ENCODE data around the gene ADCY9.

Gene ADCY9

DNA sequence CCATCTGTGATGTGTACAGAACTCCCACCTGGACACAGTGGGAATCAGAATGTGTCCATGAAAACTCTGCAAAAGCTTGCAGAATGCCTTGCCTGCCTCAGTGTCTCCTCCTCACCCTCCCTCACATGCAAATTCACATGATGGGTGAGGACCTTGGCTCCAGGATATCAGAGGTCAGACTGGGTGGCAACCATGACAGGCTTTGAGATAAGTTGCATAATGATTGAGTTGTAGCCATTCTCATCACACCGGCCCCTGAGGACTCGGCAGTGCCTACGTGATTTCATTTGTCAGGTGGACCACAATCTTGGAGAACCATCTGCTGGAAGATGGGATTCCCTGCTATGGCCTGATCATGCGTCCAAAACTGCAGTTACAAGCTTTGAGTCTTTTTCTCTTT is 3.9 kb upstream of the ADCY9 start:
- DNase-seq, result no peak

DNA sequence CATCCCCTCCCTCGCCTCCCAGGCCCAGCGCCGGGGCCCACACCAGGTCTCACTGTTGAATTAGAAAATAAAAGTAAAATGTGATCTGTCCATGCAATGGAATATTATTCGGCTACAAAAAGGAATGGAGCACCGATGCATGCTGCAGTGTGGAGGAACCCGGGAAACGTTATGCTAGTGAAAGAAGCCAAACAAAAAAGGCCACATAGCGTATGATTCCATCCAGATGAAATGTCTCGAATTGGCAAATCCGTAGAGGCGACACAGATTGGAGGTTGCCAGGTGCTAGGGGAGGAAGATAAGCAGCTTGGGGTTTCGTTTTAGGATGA is 972 bp upstream of the ADCY9 start:
- no peak for DNase-seq

DNA sequence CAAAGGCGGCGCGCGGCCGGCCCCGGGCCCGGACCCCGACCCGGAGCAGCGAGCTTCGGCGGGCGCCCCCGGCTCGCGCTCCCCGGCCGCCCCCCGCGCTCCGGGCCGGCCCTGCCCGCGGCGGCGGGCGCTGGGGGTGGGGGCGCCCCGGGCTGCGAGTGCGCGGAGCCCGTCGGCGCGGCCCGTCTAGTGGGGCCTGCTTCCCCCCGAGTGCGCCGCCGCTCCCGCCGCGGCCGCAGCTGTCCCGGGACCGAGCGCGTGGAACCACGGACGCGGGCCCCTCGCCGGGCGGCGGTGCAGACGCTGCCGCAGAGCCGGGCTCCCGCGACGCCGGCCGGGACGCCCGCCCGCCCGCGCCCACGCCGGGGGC is 308 bp downstream of the ADCY9 start:
- no peak for DNase-seq

DNA sequence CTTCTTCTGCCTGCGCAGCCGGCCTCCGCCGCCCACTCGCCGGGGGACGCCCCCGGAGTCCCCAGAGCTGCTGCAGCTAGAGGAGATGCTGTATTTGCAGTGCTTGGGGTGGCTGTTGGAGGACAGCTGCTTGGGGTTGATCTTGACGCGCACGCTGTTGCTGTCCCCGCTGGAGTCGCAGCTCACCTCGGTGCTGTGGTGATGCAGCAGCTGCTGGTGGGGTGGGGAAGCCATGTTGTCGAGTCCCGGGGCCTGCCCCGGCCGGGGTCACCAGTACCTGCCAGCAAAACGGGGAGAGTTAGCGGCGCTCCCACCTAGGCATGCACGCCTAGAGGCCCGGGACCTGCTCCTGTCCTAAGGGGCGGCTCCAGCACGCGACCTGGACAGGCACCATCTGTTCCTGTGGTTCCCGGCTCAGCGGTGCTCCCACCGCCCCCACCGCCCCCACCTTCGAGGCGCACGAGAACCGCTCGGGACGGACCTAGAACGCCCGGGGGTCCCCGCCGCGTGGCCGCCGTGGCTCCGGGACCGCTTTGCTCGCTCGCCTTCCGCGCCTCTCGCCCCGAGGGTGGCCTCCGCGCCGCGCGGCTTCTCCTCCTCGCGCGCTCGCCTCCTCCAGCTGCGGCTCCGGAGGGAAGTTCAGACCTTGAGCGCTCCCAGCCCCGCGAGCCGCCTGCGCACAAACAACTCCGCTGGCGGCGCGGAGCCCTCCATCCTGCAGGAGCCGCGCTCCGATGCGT is 863 bp downstream of the ADCY9 start:
- DNase-seq, result peak; percentile 64

DNA sequence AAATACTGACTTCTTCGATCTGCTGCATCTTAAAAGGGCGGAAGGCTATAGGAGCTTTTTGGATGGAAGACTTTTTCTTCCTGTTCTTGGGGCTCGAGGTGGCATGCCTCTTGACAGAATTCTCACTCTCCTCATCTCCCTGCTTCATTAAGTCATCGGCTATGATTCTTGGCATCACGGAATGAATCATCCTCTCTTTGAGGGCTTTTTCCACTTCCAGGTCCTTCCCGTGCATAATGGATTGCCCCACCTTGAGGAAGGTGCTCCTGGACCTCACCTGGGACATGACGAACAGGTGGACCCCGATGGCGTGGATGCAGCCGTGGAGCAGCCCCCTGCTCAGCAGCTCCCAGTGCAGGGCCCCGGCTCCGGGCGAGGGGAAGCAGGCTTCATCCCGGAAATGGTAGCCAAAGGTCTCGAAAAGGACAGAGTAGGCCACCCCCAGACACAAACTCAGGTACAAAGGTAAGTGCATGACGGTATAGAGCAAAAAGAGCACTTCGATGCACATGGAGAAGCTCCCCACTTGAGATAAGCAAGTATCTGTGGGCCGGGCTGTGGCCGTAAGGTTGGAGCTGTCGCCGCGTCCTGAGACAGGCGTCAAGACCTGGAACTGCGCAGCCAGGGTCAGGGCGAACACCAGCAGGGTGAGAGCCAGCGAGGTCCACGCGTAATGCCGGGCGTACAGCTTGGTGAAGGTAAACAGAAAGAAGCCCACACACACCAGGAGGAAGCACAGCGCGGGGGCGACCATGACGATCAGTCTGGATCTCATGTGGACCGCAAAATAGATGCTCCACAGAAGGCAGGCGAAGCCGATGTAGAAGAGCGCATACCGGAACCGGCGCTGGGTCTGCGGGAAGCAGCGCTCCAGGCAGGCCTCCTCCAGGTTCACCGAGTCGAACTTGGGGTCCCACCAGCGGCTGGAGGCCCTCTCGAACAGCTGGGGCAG is 1.7 kb downstream of the ADCY9 start:
- DNase-seq, result no peak

DNA sequence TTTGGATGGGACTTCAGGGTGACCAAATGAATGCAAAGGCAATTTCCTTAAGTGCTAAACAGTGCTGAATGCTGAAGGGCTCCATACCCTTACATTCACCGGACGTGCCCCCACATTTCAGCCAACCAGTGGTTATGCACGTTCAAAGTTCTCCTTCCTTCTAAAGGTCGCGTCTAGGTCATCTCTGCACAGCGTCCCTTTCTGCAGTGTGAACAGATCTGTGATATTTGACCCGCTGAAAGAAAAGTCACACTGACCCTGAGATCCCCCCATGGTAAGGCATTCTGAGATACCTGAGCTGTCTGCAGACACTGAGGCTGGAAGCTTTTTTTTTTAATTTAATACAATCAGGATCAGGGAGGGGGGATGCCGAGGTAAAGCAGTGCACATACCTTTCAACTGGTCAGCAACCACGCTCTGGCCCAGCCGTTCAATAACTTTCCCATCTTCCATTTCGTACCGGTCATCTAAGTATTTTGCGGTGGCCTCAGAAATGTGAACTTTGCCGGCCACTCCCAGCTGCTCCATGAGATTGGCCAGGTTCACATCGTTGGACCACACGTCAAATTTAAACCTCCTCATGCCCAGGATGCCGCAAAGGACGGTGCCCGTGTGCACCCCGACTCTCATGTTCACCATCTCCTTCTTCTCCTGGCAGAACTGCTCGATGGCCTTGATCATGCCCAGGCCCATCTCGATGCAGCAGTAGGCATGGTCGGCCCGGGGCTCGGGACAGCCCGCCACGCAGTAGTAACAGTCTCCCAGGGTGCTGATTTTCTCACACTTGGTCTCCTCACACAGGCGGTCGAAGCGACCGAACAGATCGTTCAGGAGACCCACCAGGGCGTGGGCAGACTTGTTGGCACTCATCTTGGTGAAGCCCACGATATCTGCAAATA is 2.6 kb downstream of the ADCY9 start:
- DNase-seq, result no peak

DNA sequence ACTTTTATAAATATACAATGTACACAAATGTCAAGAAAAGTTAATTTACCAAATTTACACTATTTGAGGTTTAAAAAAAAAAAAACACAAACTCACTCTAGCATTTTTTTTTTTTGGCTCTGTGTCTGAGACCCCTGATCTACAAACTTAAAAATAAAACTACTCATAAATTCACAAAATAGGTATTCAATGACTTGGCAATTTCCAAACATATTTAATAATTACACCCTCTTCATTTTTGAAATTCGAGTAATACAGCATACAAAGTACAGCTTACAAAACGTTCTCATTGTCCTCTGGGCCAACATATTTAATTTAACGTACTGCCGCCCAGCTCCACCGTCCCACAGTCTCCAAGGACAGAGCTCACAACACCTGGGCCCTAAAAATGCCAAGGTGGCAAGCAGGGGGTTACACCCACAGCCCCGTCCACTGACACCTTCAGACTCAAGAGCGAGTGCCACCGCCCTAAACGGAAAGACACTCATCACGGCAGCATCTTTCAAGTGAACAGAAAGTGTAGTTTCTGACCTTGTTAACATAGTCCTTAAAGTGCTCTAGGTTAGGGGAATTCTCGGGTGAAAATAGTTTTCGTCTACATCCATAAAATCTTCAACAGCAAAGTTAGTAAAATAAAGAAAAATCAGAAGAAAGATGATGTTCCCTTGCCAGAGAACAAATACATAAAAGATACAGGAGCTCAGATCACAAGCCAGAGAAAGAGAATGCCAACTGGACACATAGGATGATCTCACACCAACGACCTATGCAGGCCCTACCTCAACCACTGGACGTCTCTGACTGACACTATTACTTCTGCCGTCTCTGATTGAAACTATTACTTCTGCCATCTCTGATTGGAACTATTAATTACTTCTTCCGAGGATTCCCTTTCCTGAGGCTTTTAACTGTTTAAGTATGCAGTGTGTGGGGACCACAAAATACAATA is 4.2 kb downstream of the ADCY9 start:
- no peak for DNase-seq

DNA sequence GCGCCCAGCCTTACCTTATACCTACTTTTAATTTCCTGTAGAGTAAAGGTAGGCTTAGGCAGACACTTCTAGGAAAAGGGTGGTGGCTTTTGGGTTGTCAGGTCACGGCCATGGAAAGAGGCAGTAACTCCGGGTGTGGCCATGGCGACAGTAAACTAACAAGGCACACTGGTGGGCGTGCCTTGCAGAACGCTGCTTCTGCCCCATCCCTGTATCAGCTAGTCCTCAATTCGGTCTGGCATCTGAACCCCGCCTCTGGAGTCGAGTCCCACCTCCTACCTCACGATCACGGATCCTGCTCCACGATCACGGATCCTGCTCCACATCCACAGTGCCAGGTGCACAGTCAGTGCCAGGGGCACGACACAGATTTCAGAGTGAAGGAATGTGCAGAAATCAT is 5.6 kb downstream of the ADCY9 start:
- DNase-seq, result peak; percentile 30

DNA sequence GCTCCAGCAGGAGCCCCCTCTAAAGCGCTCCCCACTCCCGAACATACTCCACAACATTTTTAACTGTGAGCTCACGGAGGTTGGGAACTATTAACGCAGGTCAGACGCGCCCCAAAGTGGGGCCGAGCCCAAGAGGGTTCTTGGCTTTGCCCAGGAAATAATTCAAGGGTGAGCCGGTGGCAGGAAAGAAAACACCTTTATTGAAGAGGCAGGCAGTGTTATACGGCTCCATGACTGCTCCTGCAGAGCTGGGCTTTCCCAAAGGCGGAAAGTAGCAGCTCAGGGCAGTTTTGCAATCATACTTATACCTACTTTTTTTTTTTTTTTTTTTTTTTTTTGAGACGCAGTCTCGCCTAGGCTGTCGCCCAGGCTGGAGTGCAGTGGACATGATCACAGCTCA is 6.2 kb downstream of the ADCY9 start:
- no peak for DNase-seq

DNA sequence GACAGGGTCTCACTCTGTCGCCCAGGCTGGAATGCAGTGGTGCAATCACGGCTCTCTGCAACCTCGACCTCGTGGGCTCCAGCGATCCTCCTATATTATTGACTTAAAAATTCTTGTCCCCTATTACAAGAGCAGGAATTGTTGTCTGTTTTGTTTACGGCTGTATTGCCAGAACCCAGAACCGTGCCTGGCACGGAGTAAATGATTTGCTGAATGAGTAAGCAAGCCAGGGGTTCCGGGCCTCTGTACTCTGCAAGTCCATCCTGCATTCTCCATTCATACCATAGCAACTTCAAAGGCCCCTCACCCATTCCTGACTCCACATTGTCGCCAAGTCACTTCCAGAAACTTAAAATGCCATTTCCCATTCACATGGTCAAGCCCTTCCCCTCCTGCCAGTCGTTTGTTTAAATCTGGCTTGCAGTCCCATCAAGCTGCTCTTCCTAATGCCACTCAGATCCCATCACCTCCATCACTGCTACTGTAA is 6.9 kb downstream of the ADCY9 start:
- DNase-seq, result no peak

DNA sequence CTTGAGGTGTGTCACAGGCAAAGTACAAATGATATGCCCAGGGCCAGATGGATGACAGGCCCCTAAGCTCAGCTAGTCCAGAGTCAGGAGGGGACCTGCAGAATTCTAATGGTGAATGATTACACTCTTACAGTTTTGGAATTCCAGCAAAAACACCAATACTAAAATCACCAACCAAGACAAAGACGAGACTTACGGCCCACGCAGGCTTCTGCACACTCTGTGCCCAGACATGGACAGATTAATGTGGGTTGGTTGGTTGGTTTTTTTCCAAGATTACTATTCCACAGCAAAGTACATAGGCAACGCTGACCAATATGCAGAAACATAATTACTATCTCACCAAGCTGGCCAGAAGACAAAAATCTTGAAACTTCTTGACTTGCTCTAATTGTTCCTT is 9.7 kb downstream of the ADCY9 start:
- DNase-seq, result no peak

DNA sequence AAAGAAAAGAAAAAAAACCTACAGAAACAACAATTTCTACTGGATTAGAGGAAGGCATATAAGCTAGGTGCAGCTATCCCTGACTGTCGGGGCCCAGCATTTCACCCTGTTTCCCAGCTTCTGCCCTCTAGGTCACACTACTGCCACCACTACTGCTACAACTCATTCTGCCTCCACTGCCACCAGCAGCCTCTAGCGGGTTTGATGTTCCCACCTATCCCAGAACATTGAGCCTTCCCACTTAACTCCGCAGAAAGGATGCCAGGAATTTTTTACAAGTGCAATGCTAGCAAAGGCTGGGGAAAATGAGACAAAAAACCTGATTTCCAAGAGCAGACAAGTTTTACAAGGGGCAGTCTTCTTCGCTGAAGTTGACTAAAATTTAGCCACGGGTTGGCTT is 10.4 kb downstream of the ADCY9 start:
- no peak for DNase-seq

DNA sequence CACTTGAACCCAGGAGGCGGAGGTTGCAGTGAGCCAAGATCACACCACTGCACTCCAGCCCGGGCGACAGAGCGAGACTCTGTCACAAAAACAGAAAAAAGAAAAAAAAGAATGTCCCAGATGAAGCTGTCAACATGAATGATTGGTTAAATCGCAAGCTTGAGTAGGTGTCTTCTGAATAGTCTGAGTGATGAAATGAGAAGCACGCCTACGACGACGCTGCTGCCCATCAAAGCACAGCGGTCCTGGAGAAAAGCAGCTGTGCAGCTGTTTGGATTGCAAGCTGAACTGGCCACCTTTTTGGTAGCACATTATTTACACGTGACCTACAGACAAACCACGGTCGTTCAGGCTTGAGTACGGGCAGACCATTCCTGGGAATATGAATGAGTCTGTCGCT is 12.5 kb downstream of the ADCY9 start:
- no peak for DNase-seq

DNA sequence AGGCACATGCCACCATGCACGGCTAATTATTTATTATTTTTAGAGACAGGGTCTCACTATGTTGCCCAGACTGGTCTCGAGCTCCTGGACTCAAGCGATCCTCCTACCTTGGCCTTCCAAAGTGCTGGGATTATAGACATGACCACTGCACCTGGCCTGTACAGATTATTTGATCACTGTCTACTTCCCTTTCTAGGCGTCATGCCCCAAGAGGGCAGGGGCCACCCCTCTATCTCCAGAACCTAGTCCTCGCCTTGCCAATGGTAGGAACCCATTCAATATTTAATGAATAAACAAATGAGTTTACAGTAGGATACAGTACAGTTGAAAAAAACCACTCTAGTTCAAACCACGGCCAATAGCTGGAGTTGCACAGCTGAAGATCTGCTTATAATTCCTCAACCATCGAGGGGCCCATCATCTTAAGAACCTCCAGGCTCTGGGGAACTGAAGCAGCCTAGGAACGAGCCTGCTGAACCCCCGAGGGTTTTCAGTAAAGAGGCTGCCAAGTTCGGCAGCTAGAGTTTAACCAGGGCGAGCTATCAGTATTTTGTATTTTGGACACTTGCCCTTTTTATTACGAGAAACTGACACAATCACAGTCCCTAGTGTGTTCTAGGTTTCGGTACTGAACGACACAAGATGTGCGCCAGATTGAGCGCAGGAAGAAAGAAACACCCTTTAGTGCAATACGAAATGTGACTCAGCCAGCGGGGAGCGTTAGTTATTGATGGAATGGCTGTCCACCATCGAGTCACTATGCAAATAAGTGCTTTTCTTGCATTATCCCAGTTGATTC is 14.6 kb downstream of the ADCY9 start:
- DNase-seq, result no peak

DNA sequence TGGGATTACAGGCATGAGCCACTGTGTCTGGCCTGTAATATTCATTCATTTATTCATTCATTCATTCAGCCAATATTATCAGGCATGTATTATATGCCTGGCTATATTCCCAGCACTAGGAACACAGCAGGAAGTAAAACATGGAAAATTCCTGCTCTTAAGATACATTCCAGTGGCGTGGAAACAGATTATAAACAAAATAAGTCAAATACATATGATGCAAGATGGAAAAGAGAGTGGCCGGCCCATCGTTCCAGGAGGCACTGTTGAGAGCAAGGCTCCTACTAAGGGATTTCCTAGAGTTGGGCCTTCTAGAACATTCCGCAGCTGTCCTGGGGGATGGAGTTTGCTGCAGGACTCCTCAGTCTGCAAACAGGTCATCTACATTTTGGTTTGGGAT is 17.7 kb downstream of the ADCY9 start:
- DNase-seq, result no peak

DNA sequence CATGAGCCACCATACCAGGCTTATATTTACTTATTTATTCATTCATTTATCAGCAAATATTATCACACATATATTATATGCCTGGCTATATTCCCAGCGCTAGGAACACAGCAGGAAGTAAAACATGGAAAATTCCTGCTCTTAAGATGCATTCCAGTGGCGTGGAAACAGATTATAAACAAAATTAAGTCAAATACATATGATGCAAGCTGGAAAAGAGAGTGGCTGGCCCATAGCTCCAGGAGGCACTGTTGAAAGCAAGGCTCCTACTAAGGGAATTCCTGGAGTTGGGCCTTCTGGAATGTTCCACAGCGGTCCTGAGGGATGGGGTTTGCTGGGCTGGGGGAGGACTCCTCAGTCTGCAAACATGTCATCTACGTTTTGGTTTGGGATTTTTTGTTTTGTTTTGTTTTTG is 18.4 kb downstream of the ADCY9 start:
- no peak for DNase-seq

DNA sequence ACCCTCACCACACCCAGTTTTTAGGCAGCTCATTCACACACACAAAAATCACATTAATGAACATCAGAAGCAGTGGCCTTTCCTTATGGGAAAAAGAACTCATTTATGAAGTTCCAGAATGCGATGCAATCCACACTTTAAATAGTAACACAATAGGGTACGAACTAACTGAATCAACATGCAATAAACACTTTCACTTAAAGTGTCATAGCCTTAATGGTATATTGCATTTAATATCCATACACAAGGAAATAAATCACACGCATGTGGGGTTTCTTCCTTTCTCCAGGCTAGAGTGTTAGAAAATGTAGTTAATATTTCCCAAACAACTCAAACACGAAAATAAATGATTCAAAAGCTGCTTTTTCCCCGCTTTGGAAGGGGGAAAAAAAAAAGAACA is 19.7 kb downstream of the ADCY9 start:
- DNase-seq, result no peak

DNA sequence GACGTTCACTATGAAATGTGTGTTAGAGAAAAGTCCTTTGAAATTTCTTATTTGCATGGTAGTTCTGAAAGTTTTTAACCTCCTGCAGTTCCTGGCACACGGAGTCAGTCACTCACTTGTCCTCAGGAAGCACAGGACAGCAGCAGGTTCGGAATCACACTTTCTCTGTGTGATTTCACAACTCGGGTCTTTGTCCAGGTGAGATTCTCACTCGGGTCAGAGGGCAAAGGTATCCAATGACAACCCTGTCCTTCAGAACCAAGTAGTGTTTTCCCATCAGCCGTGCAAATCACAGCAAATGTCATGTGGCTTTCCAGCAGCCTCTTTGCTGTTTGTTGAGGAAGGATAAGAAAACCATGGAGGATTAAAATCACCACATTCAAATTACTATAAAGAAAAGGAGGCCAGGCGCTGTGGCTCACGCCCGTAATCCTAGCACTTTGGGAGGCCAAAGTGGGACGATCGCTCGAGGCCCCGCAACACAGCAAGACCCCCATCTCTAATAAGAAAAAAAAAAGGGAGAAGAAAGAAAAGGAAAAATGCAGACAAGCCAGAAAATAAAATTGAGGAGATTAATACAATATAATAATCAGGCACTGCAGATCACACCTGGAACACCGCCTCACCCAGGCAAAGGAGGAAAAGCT is 22.0 kb downstream of the ADCY9 start:
- DNase-seq, result no peak

DNA sequence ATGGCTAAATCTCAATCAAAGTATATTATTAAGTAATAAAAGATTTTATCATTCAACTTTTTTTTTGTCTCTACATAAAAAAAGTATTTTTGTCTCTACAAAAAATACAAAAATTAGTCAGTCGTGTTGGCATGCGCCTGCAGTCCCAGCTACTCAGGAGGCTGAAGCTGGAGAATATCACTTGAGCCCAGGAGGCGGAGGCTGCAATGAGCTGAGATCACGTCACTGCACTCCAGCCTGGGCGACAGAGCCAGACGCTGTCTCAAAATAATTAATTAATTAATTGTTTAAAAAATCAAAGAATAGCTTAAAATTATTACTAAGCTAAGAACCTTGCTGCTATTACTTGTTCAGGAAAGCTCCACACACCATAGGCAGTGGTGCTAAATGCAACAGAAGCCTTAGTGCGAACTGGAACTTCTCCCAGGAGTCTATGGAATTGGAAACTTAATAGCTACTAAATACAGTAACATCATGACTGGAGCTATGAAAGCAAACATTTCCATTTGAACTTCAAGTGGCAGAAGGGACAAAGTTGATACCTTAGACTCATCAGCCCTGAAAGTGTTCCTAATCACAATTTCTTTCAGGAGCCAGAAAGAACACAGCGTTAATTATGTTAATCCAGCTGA is 22.6 kb downstream of the ADCY9 start:
- DNase-seq, result no peak
